Measurements from ENCODE around the gene SERBP1.

DNA sequence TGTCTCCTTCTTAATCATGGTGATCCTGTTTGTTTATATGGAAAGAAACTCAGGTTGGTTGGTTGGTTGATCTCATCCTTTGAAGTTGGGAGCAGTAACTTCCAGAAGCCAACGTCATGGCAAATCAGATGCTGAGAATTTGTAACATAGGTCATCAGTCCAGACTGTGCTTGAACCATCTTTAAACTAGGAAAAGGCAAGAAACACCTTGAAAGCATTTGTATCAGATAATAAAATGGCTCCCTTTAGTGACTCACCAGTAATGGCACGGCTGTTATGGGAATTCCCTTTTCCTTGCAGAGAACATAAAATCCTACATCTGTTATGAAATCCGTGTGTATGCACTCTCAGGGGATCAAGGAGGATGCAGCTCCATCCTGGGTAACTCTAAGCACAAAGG lies 58.1 kb downstream of the SERBP1 start:
- no peak for TF ChIP-seq YY1 (IDR thresholded peaks at IDR 0.05; ENCODE audit: low read depth, low read length)
- TF ChIP-seq CEBPB (IDR thresholded peaks at IDR 0.05; ENCODE audit: low read depth, low read length) = no peak
- no peak for TF ChIP-seq MAX (IDR thresholded peaks at IDR 0.05)
- no peak for TF ChIP-seq NRF1 (IDR thresholded peaks at IDR 0.05; ENCODE audit: low read depth, low read length)
- no peak for TF ChIP-seq CTCF (IDR thresholded peaks at IDR 0.05; ENCODE audit: control extremely low read depth in 1 of 3, insufficient read depth in 1 of 3, low read depth in 1 of 3, low read length in 3 of 3)
- no peak for TF ChIP-seq POU5F1 (IDR thresholded peaks at IDR 0.05; ENCODE audit: low read depth, low read length)
- no peak for TF ChIP-seq SIN3A (conservative IDR thresholded peaks at IDR 0.05 in 1 of 2, IDR thresholded peaks at IDR 0.05 in 1 of 2; ENCODE audit: low read depth in 1 of 2, low read length in 2 of 2)
- TF ChIP-seq GABPA (IDR thresholded peaks at IDR 0.05; ENCODE audit: borderline replicate concordance, insufficient read depth, low read length) = no peak
- no peak for TF ChIP-seq JUND (IDR thresholded peaks at IDR 0.05; ENCODE audit: low read length)
- no peak for TF ChIP-seq RBBP5 (IDR thresholded peaks at IDR 0.05; ENCODE audit: borderline replicate concordance, low read depth, low read length)
- no peak for TF ChIP-seq POLR2AphosphoS5 (IDR thresholded peaks at IDR 0.05; ENCODE audit: low read depth, low read length)
